Neural cell (in vitro differentiated cells): ENCODE results near the gene BLTP2.
"Not testable (repeated sequence)": the region's sequence is repeated elsewhere in the genome, so short reads cannot be mapped to it uniquely, and the experiment has no call there.

Experiments
- EP300 ChIP-seq: fragments of 450-650 bp; conservative IDR thresholded peaks from 2 replicates; pipeline ENCODE4 v1.6.1; 2014; ENCODE audit warnings: antibody characterized with exemption, mild to moderate bottlenecking, moderate library complexity; ENCODE audit not compliant: poor library complexity, severe bottlenecking
- EZH2 ChIP-seq: fragments of 200-600, 300-800 bp; shearing (Covaris generic), sonication (generic); IDR thresholded peaks from 2 replicates; pipeline ENCODE4 v1.6.1; 2014; ENCODE audit warnings: antibody characterized with exemption, low read length, borderline replicate concordance, mild to moderate bottlenecking; ENCODE audit not compliant: insufficient read depth, poor library complexity, severe bottlenecking
- MXI1 ChIP-seq: fragments of 450-650 bp; conservative IDR thresholded peaks from 2 replicates; pipeline ENCODE4 v1.6.1; 2014; ENCODE audit warnings: antibody characterized with exemption, mild to moderate bottlenecking; ENCODE audit not compliant: poor library complexity, severe bottlenecking
- POLR2AphosphoS5 ChIP-seq: IDR thresholded peaks from 2 replicates; pipeline ENCODE4 v1.6.1; 2012
- TF ChIP-seq, protein P1 (sequence below): fragments of 450-650 bp; IDR thresholded peaks from 2 replicates; pipeline ENCODE4 v1.5.1; 2014; ENCODE audit warnings: antibody characterized with exemption, mild to moderate bottlenecking, moderate library complexity; ENCODE audit not compliant: poor library complexity, severe bottlenecking
- TF ChIP-seq, protein P2 (sequence below): IDR thresholded peaks from 2 replicates; pipeline ENCODE4 v1.6.1; 2012; ENCODE audit warnings: borderline replicate concordance

DNA sequence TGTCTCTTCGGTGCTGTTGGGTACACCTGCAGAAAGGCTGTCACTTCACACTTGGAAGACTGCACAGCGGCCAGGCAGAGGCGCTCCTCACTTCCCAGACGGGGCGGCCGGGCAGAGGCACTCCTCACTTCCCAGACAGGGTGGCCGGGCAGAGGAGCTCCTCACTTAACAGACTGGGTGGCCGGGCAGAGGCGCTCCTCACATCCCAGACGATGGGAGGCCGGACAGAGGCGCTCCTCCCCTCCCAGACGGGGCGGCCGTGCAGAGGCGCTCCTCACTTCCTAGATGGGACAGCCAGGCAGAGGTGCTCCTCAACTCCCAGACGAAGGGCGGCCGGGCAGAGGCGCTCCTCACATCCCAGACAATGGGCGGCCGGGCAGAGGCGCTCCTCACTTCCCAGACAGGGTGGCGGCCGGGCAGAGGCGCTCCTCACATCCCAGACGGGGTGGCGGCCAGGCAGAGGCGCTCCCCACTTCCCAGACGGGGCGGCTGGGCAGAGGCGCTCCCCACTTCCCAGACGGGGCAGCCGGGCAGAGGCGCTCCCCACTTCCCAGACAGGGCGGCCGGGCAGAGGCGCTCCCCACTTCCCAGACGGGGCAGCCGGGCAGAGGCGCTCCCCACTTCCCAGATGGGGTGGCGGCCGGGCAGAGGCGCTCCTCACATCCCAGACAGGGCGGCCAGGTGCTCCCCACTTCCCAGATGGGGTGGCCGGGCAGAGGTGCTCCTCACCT, 14.0 kb upstream of the BLTP2 start:
- TF ChIP-seq, protein P1, sequence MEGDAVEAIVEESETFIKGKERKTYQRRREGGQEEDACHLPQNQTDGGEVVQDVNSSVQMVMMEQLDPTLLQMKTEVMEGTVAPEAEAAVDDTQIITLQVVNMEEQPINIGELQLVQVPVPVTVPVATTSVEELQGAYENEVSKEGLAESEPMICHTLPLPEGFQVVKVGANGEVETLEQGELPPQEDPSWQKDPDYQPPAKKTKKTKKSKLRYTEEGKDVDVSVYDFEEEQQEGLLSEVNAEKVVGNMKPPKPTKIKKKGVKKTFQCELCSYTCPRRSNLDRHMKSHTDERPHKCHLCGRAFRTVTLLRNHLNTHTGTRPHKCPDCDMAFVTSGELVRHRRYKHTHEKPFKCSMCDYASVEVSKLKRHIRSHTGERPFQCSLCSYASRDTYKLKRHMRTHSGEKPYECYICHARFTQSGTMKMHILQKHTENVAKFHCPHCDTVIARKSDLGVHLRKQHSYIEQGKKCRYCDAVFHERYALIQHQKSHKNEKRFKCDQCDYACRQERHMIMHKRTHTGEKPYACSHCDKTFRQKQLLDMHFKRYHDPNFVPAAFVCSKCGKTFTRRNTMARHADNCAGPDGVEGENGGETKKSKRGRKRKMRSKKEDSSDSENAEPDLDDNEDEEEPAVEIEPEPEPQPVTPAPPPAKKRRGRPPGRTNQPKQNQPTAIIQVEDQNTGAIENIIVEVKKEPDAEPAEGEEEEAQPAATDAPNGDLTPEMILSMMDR, result not testable (repeated sequence)
- TF ChIP-seq POLR2AphosphoS5, EP300, MXI1, EZH2: not testable (repeated sequence)
- TF ChIP-seq, protein P2, sequence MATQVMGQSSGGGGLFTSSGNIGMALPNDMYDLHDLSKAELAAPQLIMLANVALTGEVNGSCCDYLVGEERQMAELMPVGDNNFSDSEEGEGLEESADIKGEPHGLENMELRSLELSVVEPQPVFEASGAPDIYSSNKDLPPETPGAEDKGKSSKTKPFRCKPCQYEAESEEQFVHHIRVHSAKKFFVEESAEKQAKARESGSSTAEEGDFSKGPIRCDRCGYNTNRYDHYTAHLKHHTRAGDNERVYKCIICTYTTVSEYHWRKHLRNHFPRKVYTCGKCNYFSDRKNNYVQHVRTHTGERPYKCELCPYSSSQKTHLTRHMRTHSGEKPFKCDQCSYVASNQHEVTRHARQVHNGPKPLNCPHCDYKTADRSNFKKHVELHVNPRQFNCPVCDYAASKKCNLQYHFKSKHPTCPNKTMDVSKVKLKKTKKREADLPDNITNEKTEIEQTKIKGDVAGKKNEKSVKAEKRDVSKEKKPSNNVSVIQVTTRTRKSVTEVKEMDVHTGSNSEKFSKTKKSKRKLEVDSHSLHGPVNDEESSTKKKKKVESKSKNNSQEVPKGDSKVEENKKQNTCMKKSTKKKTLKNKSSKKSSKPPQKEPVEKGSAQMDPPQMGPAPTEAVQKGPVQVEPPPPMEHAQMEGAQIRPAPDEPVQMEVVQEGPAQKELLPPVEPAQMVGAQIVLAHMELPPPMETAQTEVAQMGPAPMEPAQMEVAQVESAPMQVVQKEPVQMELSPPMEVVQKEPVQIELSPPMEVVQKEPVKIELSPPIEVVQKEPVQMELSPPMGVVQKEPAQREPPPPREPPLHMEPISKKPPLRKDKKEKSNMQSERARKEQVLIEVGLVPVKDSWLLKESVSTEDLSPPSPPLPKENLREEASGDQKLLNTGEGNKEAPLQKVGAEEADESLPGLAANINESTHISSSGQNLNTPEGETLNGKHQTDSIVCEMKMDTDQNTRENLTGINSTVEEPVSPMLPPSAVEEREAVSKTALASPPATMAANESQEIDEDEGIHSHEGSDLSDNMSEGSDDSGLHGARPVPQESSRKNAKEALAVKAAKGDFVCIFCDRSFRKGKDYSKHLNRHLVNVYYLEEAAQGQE, result not testable (repeated sequence)
